HG03469 (cell line): ENCODE measurements around the gene CENPF.

Source experiments
- ATAC-seq: cut with Tn5 transposase; IDR thresholded peaks from one replicate; pipeline ENCODE4 v1.9.1; 2021; ENCODE audit warnings: mild to moderate bottlenecking, moderate library complexity, moderate number of reproducible peaks; ENCODE audit not compliant: unreplicated experiment

Gene CENPF

DNA sequence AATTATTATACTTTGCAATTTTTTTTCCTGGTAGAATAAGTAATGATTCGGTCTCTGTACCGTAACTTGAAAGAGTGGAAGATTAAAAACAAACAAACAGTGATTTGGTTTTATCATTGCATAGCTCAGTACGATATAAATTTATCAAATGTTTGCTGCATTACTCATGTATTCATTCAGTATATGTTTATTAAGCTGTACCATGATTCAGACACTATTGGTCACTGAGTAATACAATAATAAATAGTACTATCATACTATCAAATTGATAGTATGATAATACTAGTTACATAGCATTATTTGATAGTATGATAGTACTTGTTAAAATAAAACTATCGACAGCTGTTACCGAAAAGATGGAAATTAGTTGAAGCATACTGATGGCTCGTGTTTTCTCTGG is 12.1 kb downstream of the CENPF start:
- ATAC-seq = no peak

DNA sequence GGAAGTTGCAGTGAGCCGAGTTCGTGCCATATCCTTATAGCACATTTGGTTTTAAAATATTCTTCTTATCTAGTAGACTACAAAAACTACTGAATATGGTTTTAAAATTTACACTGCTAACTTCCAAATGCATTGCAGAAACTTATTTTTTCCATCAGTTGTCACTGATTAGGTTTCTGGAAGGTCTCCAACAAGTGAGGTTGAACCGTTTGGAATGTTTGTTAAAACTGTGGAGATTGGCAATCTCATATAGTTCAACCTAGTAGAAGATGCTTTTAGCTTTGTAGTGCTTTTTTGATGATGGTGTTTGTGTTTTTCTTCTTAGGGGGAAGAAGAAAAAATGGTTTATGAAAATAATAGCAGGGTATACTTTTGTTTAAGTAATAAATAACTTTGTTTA is 12.9 kb downstream of the CENPF start:
- ATAC-seq = no peak

DNA sequence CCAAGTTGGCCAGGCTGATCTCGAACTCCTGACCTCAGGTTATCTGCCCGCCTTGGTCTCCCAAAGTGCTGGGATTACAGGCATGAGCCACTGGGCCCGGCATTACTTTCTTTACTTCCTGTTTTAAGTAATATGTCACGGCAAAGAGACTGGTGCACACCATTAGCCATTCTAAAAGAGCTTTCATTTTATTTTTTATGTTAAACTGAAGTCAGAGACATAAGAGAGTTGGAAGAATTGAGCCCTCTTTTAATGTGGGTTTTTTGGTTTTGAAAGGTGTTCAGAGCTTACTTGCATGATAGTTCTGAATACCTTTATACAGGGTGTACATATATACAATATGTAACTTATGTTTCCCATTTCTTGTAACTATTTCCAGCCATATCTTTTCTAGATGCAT is 14.3 kb downstream of the CENPF start:
- ATAC-seq = no peak

DNA sequence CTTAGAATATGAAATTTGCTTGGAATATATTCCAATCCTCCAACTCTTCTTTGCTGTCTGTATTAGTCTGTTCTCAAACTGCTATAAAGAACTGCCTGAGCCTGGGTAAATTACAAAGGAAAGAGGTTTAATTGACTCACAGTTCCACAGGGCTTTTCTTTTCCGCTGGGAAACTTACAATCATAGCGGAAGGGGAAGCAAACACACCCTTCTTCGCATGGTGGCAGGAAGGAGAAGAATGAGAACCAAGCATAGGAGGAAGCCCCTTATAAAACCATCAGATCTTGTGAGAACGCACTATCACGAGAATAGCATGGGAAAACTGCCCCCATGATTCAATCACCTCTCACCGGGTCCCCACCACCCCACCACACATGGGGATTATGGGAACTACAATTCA is 14.8 kb downstream of the CENPF start:
- ATAC-seq = no peak

DNA sequence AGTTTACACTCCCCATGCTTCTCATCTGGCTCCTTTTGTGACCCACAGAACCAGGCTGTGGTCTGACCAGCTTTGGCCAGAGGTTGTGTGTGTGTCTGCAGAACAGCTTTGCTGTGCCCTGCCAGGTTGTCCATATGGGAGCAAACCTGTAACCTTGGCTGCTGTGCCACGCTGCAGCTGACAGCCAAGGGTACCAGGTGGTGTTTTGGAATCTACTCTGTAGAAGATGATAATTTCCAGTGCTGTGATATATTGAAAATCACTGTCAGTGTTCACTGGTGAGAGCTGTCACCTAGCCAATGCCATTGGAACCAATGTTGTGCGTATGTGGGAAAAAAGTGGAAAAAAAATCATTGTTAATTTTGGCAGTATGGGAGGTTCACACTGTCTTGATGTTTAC is 18.2 kb downstream of the CENPF start:
- no peak for ATAC-seq

DNA sequence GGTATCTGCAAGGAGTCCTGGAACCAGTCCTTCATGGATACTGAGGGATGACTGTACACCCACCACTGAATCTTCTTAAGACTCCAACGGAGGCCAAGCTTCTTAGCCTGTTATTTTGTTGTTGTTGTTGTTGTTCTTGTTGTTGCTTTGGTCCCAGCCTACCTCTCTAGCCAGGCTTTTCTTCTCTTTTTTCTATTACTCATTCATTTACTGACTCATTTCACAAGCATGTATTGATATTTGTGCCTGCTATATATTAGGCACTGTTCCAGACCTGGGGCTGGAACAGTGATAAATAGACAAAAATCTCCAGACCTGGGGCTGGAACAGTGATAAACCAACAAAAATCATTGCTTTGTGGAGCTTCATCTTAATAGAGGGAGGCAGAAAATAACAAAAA is 20.4 kb downstream of the CENPF start:
- no peak for ATAC-seq

DNA sequence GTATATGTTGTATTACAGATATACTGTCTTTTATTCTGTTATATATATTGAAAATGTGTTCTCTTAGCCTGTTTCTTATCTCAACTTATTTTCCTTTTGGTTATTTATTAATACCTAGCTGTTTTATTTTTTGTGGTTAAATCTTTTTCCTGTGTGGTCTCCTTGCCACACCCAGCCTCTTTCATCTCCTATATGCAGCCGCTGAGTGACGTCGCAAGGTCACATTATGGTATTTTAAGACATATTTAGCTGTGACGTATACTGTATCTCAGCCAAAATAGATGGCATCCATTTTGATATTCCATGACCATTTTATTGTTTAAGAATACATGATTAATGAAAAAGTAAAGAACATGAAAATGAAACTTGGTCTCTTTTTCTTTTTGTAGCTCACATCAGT is 29.1 kb downstream of the CENPF start:
- no peak for ATAC-seq

DNA sequence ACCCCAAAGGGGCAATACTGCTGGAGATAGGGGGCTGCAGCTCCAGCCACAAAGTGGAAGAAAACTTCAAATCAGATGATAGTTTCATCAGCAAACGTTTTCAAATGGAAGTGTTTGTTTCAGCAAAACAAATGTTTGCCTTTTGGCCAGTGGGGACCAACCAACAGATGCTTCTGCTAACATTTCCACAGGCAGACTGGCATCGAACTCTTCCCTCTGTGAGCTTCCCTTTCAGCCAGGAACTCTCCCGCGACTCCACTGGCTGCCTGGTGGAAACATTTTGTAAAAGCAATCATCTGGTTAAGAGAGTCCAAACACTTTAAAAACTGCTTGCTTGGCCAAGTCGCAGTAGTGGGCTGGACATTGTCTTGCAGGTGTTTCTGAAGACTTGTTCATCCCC is 30.7 kb downstream of the CENPF start:
- ATAC-seq = no peak

DNA sequence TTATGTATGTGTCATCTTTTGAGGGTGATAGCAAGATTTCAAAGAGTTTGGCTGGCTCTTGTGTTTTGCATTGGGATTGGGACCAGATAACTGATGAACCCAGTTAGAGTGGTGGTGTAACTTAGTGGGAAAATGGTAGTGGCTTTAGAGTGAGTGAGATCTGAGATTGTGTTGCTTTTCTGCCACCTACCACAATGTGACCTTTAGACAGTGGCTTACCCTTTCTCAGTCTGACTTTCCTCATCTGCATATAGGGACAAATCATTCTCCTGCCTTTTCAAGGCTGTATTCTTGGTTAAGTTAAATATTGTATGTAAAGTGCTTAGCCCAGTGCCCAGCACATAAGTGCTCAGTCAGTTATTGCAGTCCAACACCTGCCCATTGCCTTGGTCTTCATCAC is 31.3 kb downstream of the CENPF start:
- no peak for ATAC-seq

DNA sequence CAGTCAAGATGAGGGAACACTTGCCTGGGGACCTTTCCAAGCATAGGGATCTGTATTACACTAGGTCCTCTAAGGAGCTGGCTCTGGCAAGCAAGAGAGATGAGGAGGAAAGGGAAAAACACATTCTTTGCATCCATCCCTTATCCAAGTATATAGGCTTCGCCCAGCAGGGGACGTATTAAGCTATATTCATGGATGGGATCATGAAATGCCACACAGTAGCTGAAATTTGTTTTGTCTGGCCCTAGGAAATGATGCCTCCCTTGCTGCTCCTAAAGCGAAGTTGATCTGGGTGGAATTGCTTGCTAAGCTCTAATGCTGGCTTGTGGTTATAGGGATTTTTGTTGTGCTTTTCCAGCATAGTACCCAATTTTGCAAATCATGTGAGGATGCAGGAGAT is 32.1 kb downstream of the CENPF start:
- no peak for ATAC-seq

DNA sequence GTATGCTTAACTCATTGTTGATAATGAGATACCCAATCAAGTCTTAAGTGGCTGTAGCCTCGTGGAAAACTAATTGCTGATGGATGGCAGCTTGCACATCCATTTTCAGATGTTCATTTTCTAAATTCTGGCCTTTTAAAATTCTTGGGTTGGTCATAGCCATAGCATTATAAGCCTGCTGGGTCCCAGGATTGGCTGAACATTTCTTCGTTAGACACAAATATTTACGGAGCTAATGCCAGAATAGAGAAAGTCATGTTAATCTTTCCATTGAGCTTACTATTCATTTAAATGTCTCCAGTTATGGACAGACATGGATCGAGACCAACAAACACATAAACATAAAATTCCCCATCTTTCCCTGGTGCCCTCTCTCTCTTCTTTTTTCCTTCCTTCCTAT is 32.5 kb downstream of the CENPF start:
- ATAC-seq = no peak

DNA sequence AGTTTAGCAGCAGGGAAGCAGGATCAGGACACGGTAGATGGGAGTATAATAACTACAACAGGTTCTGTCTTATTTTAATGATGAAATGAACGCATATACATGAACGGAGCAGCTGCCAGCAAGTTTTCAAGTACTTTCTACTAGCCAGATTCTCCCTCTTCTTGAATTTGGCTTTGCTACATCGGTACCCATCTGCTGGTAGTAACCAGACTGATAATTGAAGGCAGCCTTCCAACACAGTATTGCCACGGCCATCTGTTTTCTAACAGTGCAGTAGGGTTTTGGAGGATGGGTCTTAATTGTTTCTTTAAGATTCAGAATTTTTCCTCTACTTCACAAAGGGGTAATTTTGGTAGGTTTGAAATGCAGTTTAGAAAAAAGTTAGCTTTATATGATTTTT is 33.4 kb downstream of the CENPF start:
- no peak for ATAC-seq

DNA sequence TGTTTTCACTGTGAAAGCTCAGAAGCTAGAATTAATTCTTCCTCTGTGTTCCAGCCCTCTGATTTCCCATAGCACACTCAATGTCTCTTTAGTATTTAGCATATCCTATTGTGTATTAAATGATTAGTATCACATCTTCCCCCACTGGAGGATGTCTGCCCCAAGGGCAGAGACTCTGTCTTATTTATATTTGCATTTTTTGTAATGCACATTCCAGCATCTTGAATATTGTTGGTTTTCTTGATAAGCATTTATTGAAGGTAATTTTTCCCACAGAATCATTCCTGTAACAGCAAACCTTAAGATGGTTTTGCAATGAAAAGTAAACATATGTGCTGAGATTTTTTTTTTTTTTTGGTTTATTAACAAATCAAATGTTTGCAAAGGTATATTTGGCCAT is 34.1 kb downstream of the CENPF start:
- ATAC-seq = no peak

DNA sequence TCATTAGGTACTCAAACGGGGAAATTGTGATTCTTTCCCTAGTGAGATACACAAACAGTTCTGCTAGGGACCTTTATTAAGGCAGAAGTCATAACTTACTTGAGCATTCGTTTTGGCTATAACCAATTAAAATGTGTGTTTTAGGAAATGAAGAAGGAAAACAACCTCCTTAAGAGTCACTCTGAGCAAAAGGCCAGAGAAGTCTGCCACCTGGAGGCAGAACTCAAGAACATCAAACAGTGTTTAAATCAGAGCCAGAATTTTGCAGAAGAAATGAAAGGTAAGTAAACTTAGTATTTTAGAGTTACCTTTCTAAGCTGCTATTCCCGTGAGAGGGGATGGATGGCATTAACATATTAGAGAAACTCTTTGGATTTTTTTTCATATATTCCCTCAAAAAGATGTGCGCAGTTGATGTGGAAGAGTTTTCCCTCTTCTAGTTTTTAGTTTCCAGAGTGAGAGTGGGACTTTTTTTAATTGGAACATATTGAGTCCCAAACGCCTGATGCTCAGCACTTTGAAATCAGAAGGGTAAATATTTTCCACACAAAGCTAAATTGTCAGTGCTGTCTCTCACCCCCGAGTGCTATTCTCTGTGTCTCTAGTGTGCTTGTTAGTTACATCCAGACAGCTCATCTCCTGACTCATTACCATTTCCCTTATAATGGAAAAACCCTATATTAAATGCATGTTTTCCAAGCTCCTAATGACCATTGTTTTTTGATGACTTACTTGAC is 34.9 kb downstream of the CENPF start:
- ATAC-seq = no peak

DNA sequence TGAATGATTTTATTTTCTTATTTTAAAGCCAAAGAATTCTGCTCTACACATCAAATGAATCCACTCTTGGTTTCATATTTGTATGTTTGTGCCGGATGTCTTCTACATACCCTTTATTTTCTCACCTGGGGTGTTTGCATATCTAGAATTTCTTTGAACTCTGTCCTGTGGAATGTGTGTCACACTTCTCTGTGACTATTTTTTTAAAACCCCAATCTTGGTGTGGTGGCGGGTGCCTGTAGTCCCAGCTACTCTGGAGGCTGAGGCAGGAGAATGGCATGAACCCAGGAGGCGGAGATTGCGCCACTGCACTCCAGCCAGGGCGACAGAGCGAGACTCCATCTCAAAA is 35.4 kb downstream of the CENPF start:
- no peak for ATAC-seq

DNA sequence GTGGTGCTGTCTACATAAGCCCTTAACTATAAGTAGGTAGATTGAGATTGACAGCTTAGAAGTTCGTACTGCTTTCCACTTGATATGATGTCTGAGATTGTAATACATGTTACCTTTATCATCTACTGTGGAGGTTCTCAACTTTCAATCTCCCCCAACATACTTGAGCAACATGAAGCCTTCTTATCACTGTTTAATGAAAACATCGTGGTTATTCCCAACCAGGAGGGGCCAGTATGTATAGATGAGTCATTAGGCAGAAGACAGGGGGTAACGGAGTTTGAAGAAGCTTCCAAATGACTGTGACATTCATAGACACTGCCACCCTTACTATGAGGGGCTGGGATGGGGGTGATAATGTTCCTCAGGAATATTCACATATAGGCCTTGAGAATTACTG is 36.0 kb downstream of the CENPF start:
- ATAC-seq = no peak

DNA sequence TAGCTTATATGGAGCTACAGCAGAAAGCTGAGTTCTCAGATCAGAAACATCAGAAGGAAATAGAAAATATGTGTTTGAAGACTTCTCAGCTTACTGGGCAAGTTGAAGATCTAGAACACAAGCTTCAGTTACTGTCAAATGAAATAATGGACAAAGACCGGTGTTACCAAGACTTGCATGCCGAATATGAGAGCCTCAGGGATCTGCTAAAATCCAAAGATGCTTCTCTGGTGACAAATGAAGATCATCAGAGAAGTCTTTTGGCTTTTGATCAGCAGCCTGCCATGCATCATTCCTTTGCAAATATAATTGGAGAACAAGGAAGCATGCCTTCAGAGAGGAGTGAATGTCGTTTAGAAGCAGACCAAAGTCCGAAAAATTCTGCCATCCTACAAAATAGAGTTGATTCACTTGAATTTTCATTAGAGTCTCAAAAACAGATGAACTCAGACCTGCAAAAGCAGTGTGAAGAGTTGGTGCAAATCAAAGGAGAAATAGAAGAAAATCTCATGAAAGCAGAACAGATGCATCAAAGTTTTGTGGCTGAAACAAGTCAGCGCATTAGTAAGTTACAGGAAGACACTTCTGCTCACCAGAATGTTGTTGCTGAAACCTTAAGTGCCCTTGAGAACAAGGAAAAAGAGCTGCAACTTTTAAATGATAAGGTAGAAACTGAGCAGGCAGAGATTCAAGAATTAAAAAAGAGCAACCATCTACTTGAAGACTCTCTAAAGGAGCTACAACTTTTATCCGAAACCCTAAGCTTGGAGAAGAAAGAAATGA is 37.6 kb downstream of the CENPF start:
- ATAC-seq = no peak

DNA sequence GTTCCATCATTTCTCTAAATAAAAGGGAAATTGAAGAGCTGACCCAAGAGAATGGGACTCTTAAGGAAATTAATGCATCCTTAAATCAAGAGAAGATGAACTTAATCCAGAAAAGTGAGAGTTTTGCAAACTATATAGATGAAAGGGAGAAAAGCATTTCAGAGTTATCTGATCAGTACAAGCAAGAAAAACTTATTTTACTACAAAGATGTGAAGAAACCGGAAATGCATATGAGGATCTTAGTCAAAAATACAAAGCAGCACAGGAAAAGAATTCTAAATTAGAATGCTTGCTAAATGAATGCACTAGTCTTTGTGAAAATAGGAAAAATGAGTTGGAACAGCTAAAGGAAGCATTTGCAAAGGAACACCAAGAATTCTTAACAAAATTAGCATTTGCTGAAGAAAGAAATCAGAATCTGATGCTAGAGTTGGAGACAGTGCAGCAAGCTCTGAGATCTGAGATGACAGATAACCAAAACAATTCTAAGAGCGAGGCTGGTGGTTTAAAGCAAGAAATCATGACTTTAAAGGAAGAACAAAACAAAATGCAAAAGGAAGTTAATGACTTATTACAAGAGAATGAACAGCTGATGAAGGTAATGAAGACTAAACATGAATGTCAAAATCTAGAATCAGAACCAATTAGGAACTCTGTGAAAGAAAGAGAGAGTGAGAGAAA is 38.4 kb downstream of the CENPF start:
- ATAC-seq = no peak

DNA sequence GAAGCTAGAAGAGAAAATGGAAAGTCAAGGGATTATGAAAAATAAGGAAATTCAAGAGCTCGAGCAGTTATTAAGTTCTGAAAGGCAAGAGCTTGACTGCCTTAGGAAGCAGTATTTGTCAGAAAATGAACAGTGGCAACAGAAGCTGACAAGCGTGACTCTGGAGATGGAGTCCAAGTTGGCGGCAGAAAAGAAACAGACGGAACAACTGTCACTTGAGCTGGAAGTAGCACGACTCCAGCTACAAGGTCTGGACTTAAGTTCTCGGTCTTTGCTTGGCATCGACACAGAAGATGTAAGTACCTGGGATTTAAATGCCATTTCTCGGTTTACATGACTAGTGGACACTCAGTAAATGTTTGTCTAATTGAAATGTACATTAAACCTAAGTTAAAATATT is 40.0 kb downstream of the CENPF start:
- ATAC-seq = no peak

DNA sequence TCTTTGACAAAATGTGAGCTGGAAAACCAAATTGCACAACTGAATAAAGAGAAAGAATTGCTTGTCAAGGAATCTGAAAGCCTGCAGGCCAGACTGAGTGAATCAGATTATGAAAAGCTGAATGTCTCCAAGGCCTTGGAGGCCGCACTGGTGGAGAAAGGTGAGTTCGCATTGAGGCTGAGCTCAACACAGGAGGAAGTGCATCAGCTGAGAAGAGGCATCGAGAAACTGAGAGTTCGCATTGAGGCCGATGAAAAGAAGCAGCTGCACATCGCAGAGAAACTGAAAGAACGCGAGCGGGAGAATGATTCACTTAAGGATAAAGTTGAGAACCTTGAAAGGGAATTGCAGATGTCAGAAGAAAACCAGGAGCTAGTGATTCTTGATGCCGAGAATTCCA is 42.7 kb downstream of the CENPF start:
- ATAC-seq = no peak

DNA sequence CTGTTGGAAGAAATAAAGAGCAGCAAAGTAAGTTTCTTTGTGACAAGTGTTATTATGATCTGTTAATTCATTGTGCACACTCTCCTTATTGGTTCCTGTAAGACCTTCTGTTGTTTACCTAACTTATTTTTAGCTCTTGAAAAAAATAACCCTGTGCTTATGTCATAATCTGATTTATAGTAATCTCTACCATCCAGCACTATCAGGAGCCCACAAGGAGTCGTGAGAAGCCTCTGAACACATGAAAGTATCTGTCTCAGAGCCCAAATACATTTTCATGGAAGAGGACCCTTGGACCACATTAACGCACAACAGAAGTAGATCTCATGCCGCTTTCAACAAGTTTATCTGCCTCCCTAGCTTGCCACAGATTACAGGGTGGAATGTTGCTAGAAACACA is 45.8 kb downstream of the CENPF start:
- no peak for ATAC-seq

DNA sequence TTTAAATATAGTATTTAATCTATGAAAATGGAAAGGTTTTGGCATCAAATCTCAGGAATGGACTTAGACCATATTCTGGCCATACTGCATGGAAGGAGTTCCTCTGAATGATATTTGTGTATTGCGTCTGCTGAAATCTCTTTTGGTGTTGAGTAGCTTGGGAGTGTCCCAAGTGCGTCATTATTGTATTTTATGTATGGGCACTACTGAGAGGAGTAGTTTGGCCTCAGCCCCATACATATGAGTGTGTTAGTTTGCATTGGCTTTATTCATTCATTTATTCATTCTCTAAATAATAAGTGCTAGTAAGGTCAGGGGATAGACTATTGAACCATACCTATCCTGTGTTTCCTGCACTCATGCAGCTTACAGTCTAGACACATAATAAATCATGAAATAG is 46.6 kb downstream of the CENPF start:
- no peak for ATAC-seq
